Kasumi-1 (cell line): ENCODE data around the gene CCT3.
A peak's percentile ranks its signal among the peaks of the same experiment; 100 is the strongest.
"Not testable (repeated sequence)": the region's sequence is repeated elsewhere in the genome, so short reads cannot be mapped to it uniquely, and the experiment has no call there.

Experiments used
- DNase-seq, 2 experiments: peaks; one replicate each; lab custom pipeline; 2025; lab: John Stamatoyannopoulos, UW

The CCT3 gene

GRCh38 chr1:156336242-156336641, 1.9 kb downstream of the CCT3 start:
- peak; percentile 39 to 74 for DNase-seq

- DNase-seq = not testable (repeated sequence)
Observed at GRCh38 chr1:156323179-156323578, 14.9 kb downstream of the CCT3 start.

DNA sequence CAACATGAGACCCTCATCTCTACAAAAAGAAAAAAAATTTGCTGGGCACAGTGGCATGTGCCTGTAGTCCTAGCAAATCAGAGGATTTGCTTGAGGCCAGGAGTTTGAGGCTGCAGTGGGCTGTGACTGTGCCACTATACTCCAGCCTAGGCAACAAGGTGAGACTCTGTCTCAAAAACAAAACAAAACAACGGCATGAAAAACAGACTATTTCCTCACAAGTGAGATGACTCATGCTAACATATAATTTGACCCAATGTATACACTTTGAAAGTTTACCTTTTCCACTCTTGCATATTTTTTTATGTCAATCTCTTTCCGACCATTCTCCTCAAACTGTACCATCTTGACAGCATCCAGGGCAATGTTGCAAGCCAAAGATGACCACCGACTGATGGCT, 17.5 kb downstream of the CCT3 start:
- DNase-seq = no peak

DNA sequence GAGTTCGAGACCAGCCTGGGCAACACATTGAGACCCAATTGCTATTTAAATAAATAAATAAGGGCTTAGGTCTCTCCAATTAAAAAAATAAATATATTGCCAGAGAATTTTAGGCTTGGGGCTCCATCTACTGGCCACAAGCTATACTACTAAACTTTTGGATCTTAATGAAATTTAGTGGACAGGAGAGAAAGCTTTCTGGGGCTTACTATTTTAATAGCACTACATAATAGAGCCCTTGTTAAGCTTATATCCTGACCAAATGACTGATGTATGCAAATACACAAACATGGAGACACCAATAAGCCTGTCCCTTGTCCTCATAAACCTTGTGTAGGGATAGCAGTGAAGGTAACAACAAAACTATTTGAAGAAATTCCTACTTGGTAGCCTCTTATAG, 18.4 kb downstream of the CCT3 start:
- peak; percentile 46 to 51 for DNase-seq

- no peak for DNase-seq
Observed at GRCh38 chr1:156316909-156317308, 21.2 kb downstream of the CCT3 start.

DNA sequence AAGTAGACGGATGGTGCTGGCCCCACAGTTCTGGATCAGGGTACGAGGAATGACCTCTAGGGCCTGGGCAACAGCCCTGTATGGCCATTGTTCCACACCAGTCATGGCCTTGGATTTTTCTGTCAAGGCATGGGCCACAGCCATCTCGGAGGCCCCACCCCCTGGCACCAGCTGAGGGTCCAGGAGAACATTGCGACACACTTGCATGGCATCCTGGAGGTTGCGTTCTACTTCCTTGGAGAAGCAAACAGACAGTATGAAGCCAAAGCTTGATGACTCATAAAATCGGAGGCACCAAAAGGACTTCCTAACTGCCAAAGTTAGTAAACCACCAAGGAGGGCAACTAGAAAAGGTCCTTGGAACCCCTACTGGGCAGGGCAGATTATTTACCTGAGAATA, 27.1 kb downstream of the CCT3 start:
- DNase-seq = peak; percentile 44 to 70

DNA sequence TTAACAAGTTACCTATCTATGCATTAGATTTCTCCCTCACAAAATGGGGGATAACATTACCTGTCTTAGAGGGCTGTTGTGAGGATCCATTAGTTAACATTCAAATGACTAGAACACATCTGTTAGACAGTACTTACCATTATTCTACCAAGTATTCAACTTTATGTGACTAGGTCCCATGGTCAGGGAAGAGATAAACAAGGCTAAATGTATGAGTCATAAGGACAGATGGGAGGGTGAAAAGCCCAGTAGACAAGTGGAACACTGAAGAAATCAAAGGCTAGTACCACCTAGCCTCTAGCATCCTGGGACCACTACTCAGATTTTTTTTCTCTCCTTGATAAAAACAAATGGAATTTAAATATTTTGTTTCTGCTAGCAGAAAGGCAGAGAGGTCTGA, 30.0 kb downstream of the CCT3 start:
- no peak for DNase-seq

GRCh38 chr1:156305215-156305614, 32.9 kb downstream of the CCT3 start:
- DNase-seq = no peak

DNA sequence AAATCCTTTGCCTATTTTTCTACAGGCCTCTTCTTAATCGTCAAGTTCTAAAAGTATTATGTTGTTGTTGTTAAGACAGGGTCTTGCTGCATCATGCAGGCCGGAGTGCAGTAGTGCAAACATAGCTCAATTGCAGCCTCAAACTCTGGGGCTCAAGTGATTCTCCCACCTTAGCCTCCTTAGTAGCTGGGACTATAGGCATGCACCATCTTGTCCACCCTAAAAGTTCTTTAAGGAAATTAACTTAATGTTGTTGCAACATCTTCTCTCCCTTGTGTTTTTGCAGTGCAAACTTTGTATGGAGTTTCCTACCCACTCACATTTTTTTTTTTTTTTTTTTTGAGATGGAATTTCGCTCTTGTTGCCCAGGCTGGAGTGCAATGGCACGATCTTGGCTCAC, 34.9 kb downstream of the CCT3 start:
- no peak for DNase-seq

DNA sequence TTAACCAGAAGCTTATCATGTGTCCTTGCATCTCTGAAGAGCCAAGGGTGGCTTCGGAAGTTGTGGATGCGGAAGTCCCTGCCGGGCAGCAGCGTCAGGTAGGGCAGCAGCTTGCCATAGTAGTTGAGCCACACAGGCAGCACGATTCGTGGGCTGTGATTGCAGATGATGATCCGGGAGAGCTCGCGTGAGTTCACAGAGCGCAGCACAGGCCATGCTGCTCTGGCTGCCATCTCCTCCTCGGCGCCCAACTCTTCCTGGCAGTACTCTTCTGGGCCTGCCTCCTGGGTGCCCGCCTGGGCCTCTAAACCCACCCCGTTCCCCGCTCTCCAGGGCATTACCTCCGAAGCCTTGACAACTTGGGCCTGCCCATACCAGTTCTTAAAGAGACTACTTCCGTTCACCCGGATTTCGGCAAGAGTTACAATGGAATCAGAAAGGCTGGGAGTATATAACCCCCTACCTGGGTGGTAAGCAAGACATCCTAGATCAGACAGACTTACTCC, 39.2 kb downstream of the CCT3 start, which contains the start of gene VHLL:
TSS of gene VHLL (minus strand) at position 456 of the 506 bp plus-strand sequence. CDS start at position 338, 118 bp downstream.
- no peak for DNase-seq

- peak; percentile 53 to 76 for DNase-seq
Observed at GRCh38 chr1:156295391-156295947, 42.6 kb downstream of the CCT3 start, which contains the start of gene GLMP. Gene GLMP (minus strand): TSS chr1:156295679. CDS start chr1:156295645, 34 bp downstream.

- DNase-seq = no peak
Observed at GRCh38 chr1:156293895-156294294, 44.2 kb downstream of the CCT3 start.

DNA sequence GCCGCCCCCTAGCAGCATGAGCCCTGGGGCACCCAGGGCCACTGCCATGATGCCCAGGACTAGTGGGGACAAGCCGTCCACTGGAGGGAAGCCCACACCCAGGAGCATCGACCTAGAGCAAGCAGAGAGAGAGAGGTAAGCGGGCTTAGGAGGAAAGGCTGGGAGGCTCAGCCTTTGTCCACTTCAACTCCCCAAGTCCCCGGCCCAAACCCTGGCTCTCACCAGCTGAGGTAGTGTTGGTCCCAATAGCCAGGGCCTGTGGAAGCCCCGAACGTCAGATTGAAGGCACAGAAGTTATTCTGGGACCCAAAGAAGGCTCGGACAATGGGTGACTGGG, 45.0 kb downstream of the CCT3 start:
- DNase-seq = no peak

- DNase-seq = no peak
Observed at GRCh38 chr1:156291226-156292061, 46.6 kb downstream of the CCT3 start.

- no peak for DNase-seq
Observed at GRCh38 chr1:156289857-156290256, 48.2 kb downstream of the CCT3 start.

- no peak for DNase-seq
Observed at GRCh38 chr1:156286061-156286460, 52.0 kb downstream of the CCT3 start.

- DNase-seq = no peak
Observed at GRCh38 chr1:156285437-156285836, 52.7 kb downstream of the CCT3 start.

DNA sequence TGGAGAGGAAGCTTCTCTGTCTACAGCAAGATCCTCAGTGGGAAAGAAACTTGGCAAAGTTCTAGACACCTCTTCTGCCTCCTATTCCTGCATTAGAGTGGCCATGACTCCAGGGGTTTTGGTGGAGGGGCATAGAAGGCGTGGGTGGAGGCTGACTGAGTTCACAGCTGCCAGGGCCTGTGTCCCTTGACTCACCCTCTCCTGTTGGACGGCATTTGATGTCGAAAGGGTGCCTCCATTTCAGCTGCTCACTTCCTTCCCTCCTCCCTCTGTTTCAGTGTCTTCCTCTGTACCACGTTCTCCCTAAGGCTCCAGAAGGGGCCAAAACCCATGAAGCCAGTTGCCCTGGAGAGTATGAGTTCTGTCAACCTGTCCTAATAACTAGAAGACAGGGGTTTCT, 53.3 kb downstream of the CCT3 start:
- DNase-seq = no peak

DNA sequence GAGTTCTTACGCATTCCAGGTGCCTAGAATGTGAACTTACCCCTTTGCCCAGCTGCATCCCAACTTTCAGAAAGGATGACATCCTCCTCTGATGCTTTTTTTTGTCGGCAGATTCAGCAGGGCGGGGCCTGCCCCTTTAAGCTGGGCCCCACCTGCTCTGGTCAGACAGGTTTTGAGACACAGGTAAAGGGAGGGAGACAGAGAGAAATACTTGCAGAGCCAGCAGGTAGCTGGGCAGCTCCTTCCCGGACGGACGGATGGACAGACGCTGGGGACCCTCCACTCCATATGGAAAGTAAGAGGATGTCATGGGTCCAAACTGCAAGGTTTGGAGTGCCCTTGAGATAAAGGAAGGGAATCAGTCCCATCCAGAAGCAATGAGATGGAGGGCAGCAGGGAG, 54.0 kb downstream of the CCT3 start, which contains the start of gene TMEM79:
TSS of gene TMEM79 (plus strand) at position 214 of the 400 bp plus-strand sequence. CDS start 902 bp downstream, outside the sequence.
- no peak for DNase-seq

DNA sequence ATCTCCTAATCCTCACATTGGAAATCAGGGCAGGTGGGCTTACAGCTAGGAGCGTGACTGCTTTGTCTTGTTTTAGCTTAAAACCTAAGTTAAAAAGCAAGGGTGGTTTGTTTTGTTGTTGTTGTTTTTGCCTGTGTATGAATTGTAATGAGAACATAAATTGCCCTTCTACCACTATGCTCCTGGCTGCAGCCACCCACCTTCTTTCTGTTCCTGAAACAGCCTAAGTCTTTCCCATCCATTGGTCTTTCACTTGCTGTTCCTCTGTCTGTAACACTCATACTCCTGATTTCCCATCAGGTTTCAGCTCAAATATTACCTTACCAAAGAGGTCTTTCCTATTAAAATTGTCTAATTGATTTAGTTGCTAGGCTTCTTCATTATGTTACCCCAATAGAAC, 54.6 kb downstream of the CCT3 start:
- DNase-seq = no peak

DNA sequence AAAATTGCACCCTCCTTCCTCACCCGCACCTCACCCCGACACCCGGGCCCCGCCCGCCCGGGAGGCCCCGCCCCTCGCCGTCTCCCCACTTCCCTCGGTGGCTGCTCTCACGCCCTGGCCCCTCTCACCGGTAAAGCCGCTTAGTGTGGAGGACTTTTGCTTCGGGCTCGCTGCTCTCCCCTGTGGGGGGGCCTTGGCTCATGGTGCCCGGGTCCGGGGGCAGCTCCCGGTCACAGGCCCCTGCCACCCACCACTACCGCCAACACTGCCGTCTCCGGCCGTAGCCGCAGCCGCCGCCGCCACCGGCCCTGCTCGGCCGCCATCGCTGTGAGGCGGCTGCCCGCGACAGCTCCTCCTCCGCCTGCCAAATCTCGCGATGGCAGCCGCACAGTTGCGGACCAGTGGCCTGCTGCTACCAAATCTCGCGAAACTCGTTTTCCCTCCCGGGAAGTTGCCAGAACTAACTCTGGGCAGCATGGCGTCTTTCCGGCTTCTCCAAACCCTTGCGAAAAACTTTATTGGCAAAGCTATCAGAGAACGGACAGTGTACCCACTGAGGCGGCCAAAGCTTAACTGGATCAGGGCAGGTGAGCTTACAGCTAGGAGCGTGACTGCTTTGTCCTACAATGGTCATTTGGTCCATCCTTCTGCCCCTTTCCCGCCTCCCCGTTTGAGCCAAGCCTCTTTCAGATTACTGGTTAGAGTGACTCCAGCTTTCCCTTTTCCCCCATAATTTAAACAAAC, 55.4 kb downstream of the CCT3 start, which contains the start of gene SMG5:
TSS of gene SMG5 (minus strand) at position 347 of the 744 bp plus-strand sequence. CDS start at position 202, 145 bp downstream.
- peak; percentile 95 for DNase-seq
